Right lobe of liver (tissue), 6 donors: Measurements from ENCODE around the gene KCNQ5. TPM values are rescaled to one million over a fixed set of nuclear protein-coding genes. Genes with fewer than 3 reads are reported as not detected.

Experiments used
- ATAC-seq, 4 donors: fragments of 200-7000 bp; cut with Tn5 transposase; one replicate each; pipeline ENCODE4 v1.9.1; 2020; ENCODE audit warnings: mild to moderate bottlenecking in 4 of 4, moderate library complexity in 4 of 4
- DNase-seq, 3 donors: peaks; one replicate each; pipeline ENCODE4 v3.0.0-alpha.2; 2020
- H3K27ac ChIP-seq, 3 donors: fragments of 200-600 bp; one replicate each; pipeline ENCODE4 v1.8.0; 2022
- H3K27me3 ChIP-seq, 2 donors: fragments of 200-600 bp; one replicate each; pipeline ENCODE4 v1.8.0; 2022
- H3K36me3 ChIP-seq, 4 donors: fragments of 200-600 bp; sonication (generic) in 1 of 4; one replicate each; pipeline versions ENCODE4 v1.5.1 to v1.8.0; 2017 to 2022; ENCODE audit warnings: control low read depth in 1 of 4
- H3K4me1 ChIP-seq, 4 donors: fragments of 200-600 bp; sonication (generic) in 1 of 4; one replicate each; pipeline versions ENCODE4 v1.5.1 to v1.8.0; 2017 to 2022; ENCODE audit warnings: control low read depth in 1 of 4
- H3K4me3 ChIP-seq, 3 donors: fragments of 200-600 bp; one replicate each; pipeline ENCODE4 v1.8.0; 2022
- H3K9me3 ChIP-seq, 4 donors: fragments of 200-600 bp; sonication (generic) in 1 of 4; one replicate each; pipeline versions ENCODE4 v1.5.1 to v1.8.0; 2017 to 2022; ENCODE audit warnings: control low read depth in 1 of 4
- CTCF ChIP-seq, 4 donors: fragments of 200-600 bp in 3 of 4; fragments of 450-650 bp in 1 of 4; IDR thresholded peaks; one replicate each; pipeline versions ENCODE4 v1.5.1 to v1.8.0; 2016 to 2022; ENCODE audit warnings: antibody characterized with exemption in 4 of 4, mild to moderate bottlenecking in 2 of 4
- POLR2A ChIP-seq: fragments of 450-650 bp; IDR thresholded peaks from one replicate; pipeline ENCODE4 v1.6.1; 2017; ENCODE audit warnings: antibody characterized with exemption, mild to moderate bottlenecking
- WGBS: methylation state at CpG from one replicate; pipeline ENCODE4 v1.1.6; 2018; ENCODE audit warnings: low coverage, low lambda C conversion rate; ENCODE audit not compliant: insufficient coverage; ENCODE audit errors: missing lambda C conversion rate; 5-methylcytosine and 5-hydroxymethylcytosine counted together
- intact Hi-C, 2 donors: fragments of 100-400 bp; cut with DNase I; formaldehyde crosslinking; loops; one replicate each; pipeline versions ENCODE4 v1.11.2 to v1.14.1; 2022
- total RNA-seq, 6 experiments: library from RNA; depleted of rRNA in 2 of 6; stranded (reverse); fragments of >200 nt in 2 of 6; fragmentation: NEBNext Ultra II Directional in 3 of 6; extraction: Animal tissue kit (Norgen Biotek cat#: 25700) in 3 of 6; gene quantifications; one replicate each; pipeline versions ENCODE4 v1.1.0 to v1.2.4, GENCODE V29; 2016 to 2023
- donor health status: DM: no; HTN: yes; CAD: no.
- donor health status: DM: no; HTN: no; CAD: no.
- donor health status: DM: no; HTN: no; CAD: no.
- donor health status: DM: no; HTN: yes; CAD: no.
- donor health status: DM: no; HTN: yes; CAD: no.

KCNQ5 gene
- total RNA-seq, 6 experiments from 2014 or later = 0.04 to 0.11 TPM; not detected in 4

DNA sequence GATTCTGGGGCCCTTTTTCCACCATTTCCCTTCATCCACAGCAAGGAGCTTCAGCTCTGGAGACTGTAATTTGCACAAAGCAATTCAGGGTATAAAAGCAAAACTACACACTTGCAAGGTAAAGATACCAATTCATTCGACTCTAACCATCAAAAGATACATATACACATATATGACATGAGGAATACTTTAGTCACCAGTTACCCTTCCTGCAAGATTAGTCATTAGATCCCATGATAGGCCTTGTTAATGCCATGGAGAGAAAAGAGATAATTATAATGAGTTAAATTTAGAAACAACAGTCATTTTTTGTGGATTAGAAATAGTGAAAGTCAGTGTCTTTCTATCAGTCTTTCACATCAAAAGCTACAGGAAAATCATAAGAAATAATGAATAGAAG is 204.2 kb downstream of the KCNQ5 start:
- no peak overlapping the region for H3K27ac ChIP-seq
- H3K9me3 ChIP-seq = no peaks in the 10 kb centered on the region
- no peaks in the 10 kb centered on the region for H3K36me3 ChIP-seq
- no peaks in the 10 kb centered on the region for H3K27me3 ChIP-seq
- intact Hi-C loops = no loop called here
- no peak for ATAC-seq
- no peak for TF ChIP-seq CTCF (IDR thresholded peaks at IDR 0.05)
- TF ChIP-seq POLR2A = no peak
- H3K4me1 ChIP-seq = no peaks in the 10 kb centered on the region
- 48% methylated on average over 1 of the region's 1 CpG for WGBS
- DNase-seq = no peak
- no peak overlapping the region for H3K4me3 ChIP-seq

DNA sequence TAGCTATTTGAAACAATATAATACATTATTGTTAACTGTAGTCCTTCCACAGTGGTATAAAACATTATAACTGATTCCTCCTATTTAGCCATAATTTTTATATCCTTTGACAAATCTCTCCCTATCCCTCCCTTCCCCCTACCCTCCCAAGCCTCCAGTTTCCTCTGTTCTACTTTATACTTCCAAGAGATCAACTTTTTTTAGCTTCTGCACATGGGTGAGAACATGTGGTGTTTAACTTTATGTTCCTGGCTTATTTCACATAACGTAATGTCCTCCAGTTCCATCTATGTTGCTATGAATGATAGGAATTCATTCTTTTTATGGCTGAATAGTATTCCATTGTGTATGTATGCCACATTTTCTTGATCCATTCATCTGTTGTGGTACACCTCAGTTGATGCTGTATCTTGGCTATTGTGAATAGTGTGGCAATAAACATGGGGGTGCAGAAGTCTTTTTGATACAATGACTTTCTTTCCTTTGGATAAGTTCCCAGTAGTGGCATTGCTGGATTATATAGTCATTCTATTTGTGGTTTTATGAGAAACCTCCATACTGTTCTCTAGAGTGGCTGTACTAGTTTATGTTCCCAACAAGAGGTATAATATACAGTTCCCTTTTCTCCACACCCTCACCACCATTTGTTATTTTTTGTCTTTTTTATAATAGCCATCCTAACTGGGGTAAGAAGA is 205.0 kb downstream of the KCNQ5 start:
- intact Hi-C loops = no loop called here
- no peak for ATAC-seq
- Histone ChIP-seq H3K27ac (no peak overlapping the region), H3K27me3 (no peaks in the 10 kb centered on the region), H3K9me3 (no peaks in the 10 kb centered on the region), H3K36me3 (no peaks in the 10 kb centered on the region), H3K4me1 (no peaks in the 10 kb centered on the region), H3K4me3 (no peak overlapping the region)
- TF ChIP-seq POLR2A = no peak
- no peak for TF ChIP-seq CTCF (IDR thresholded peaks at IDR 0.05)
- DNase-seq = no peak
- WGBS = 44% methylated on average over 1 of the region's 1 CpG

GRCh38 chr6:72828904-72829303 is 207.0 kb downstream of the KCNQ5 start:
- no peak overlapping the region for H3K4me3 ChIP-seq
- H3K4me1 ChIP-seq = no peaks in the 10 kb centered on the region
- no peak for DNase-seq
- H3K36me3 ChIP-seq = no peaks in the 10 kb centered on the region
- H3K9me3 ChIP-seq = no peaks in the 10 kb centered on the region
- no peak for ATAC-seq
- no peaks in the 10 kb centered on the region for H3K27me3 ChIP-seq
- no peak for TF ChIP-seq CTCF (IDR thresholded peaks at IDR 0.05)
- WGBS = 46% methylated on average over 2 of the region's 2 CpGs
- H3K27ac ChIP-seq = no peak overlapping the region
- intact Hi-C loops = no loop called here

GRCh38 chr6:72832271-72832670 is 210.4 kb downstream of the KCNQ5 start:
- intact Hi-C loops = no loop called here
- no peaks in the 10 kb centered on the region for H3K36me3 ChIP-seq
- no peaks in the 10 kb centered on the region for H3K4me1 ChIP-seq
- TF ChIP-seq POLR2A (no peak), CTCF (IDR thresholded peaks at IDR 0.05) (no peak)
- H3K27me3 ChIP-seq = no peaks in the 10 kb centered on the region
- 24% methylated on average over 3 of the region's 3 CpGs for WGBS
- no peak overlapping the region for H3K4me3 ChIP-seq
- no peak for ATAC-seq
- H3K9me3 ChIP-seq = no peaks in the 10 kb centered on the region
- no peak overlapping the region for H3K27ac ChIP-seq
- DNase-seq = no peak

- Histone ChIP-seq H3K36me3 (no peaks in the 10 kb centered on the region), H3K27ac (no peak overlapping the region), H3K4me1 (no peaks in the 10 kb centered on the region), H3K9me3 (no peaks in the 10 kb centered on the region), H3K4me3 (no peak overlapping the region), H3K27me3 (no peaks in the 10 kb centered on the region)
- DNase-seq (no peak), ATAC-seq (no peak)
- intact Hi-C loops = no loop called here
- TF ChIP-seq POLR2A (no peak), CTCF (IDR thresholded peaks at IDR 0.05) (no peak)
- WGBS = 80% methylated on average over 1 of the region's 1 CpG
Observed at GRCh38 chr6:72835749-72836148, 213.9 kb downstream of the KCNQ5 start.
